GM19099 (cell line): ENCODE results near the gene CDK15.

Experiments
- POLR2A ChIP-seq: IDR thresholded peaks from 3 replicates; pipeline ENCODE4 v1.6.1; 2011; ENCODE audit warnings: low read depth; ENCODE audit not compliant: insufficient read length; ENCODE audit errors: extremely low read depth

Gene CDK15

GRCh38 chr2:201929281-201930026, 123.1 kb downstream of the CDK15 start:
- TF ChIP-seq POLR2A = no peak

GRCh38 chr2:201930043-201930442, 123.7 kb downstream of the CDK15 start:
- TF ChIP-seq POLR2A = no peak

- TF ChIP-seq POLR2A = no peak
Measured at GRCh38 chr2:201930831-201931230, 124.5 kb downstream of the CDK15 start.

- TF ChIP-seq POLR2A = no peak
Measured at GRCh38 chr2:201931475-201931874, 125.1 kb downstream of the CDK15 start.

- no peak for TF ChIP-seq POLR2A
Measured at GRCh38 chr2:201931951-201932350, 125.6 kb downstream of the CDK15 start.

- no peak for TF ChIP-seq POLR2A
Measured at GRCh38 chr2:201932511-201932910, 126.2 kb downstream of the CDK15 start.

- no peak for TF ChIP-seq POLR2A
Measured at GRCh38 chr2:201933792-201934237, 127.5 kb downstream of the CDK15 start.

- no peak for TF ChIP-seq POLR2A
Measured at GRCh38 chr2:201936817-201937216, 130.5 kb downstream of the CDK15 start.

GRCh38 chr2:201937343-201937742, 131.0 kb downstream of the CDK15 start:
- TF ChIP-seq POLR2A = no peak

- no peak for TF ChIP-seq POLR2A
Measured at GRCh38 chr2:201938156-201938775, 131.9 kb downstream of the CDK15 start.

GRCh38 chr2:201938781-201939180, 132.4 kb downstream of the CDK15 start:
- TF ChIP-seq POLR2A = no peak

- no peak for TF ChIP-seq POLR2A
Measured at GRCh38 chr2:201939453-201939941, 133.2 kb downstream of the CDK15 start.

GRCh38 chr2:201942531-201942930, 136.2 kb downstream of the CDK15 start:
- TF ChIP-seq POLR2A = no peak
